H1 (cell line): ENCODE results near the gene RBM8A.

ENCODE experiments used
- ASH2L ChIP-seq: fragments of 200-600, 300-600 bp; sonication (generic); IDR thresholded peaks from one replicate; pipeline ENCODE4 v1.7.1; 2017; ENCODE audit warnings: low read length
- CEBPB ChIP-seq: IDR thresholded peaks from 2 replicates; pipeline ENCODE4 v1.6.1; 2012; ENCODE audit warnings: low read depth, low read length
- EP300 ChIP-seq, 2 experiments: IDR thresholded peaks; 1 replicate in 1 of 2; 2 replicates in 1 of 2; pipeline ENCODE4 v1.6.1; 2011 to 2012; ENCODE audit warnings: low read depth in 2 of 2, low read length in 2 of 2, mild to moderate bottlenecking in 2 of 2, borderline replicate concordance in 1 of 2, inconsistent platforms in 1 of 2, moderate library complexity in 1 of 2
- EZH2 ChIP-seq: fragments of 200-600 bp; sonication (generic); IDR thresholded peaks from 2 replicates; pipeline ENCODE4 v1.7.1; 2012; ENCODE audit warnings: low read depth, mild to moderate bottlenecking, moderate library complexity, low read length, inconsistent platforms; ENCODE audit not compliant: severe bottlenecking
- JUN ChIP-seq: IDR thresholded peaks from 2 replicates; pipeline ENCODE4 v1.6.1; 2011; ENCODE audit warnings: low read depth, mild to moderate bottlenecking, improper control_type of control experiment, low read length
- JUND ChIP-seq: IDR thresholded peaks from 2 replicates; pipeline ENCODE4 v1.6.1; 2011; ENCODE audit warnings: mild to moderate bottlenecking, improper control_type of control experiment, low read length
- POLR2A ChIP-seq, 2 experiments: IDR thresholded peaks; 1 replicate in 1 of 2; 2 replicates in 1 of 2; pipeline ENCODE4 v1.6.1; 2011; ENCODE audit warnings: low read depth in 2 of 2, low read length in 2 of 2, mild to moderate bottlenecking in 2 of 2; ENCODE audit errors: control extremely low read depth in 1 of 2
- POLR2AphosphoS5 ChIP-seq: IDR thresholded peaks from 2 replicates; pipeline ENCODE4 v1.6.1; 2011; ENCODE audit warnings: low read depth, low read length
- SIX5 ChIP-seq: IDR thresholded peaks from 2 replicates; pipeline ENCODE4 v1.6.1; 2011; ENCODE audit warnings: mild to moderate bottlenecking, low read depth, low read length
- TAF1 ChIP-seq: IDR thresholded peaks from 2 replicates; pipeline ENCODE4 v1.6.1; 2011; ENCODE audit warnings: mild to moderate bottlenecking, low read depth, low read length
- ZNF274 ChIP-seq: IDR thresholded peaks from 2 replicates; pipeline ENCODE4 v1.7.0; 2012; ENCODE audit warnings: low read length, borderline replicate concordance; ENCODE audit errors: extremely low read depth
- TF ChIP-seq, protein P1 (sequence below), 3 experiments: IDR thresholded peaks; 1 replicate in 2 of 3; 2 replicates in 1 of 3; pipeline versions ENCODE4 v1.5.1 to v1.6.1; 2011; ENCODE audit warnings: low read length in 3 of 3, mild to moderate bottlenecking in 3 of 3, inconsistent platforms in 2 of 3, low read depth in 1 of 3, moderate library complexity in 1 of 3; ENCODE audit not compliant: insufficient read depth in 1 of 3; ENCODE audit errors: control extremely low read depth in 1 of 3
- TF ChIP-seq, protein P2 (sequence below): IDR thresholded peaks from 2 replicates; pipeline ENCODE4 v1.6.1; 2011; ENCODE audit warnings: low read depth, mild to moderate bottlenecking, low read length; ENCODE audit not compliant: insufficient read depth

DNA sequence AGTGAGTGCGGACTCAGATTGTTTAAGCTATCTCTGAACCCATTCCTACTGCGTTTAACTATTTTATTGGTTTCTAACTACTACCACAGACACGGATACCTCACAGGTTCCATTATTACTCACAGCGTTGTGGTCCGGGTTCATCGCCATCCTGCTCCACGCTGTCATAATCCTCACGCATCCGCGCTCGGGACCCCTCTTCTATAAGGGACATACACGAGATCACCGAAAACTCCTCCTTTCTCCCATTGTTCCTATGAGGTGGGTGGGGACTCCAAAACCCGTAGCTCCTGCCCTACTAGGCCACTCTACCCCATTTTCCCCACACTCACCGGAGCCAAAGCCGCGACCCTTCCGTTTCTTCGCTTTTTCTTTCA lies 610 bp downstream of the RBM8A start:
- TF ChIP-seq, protein P1, sequence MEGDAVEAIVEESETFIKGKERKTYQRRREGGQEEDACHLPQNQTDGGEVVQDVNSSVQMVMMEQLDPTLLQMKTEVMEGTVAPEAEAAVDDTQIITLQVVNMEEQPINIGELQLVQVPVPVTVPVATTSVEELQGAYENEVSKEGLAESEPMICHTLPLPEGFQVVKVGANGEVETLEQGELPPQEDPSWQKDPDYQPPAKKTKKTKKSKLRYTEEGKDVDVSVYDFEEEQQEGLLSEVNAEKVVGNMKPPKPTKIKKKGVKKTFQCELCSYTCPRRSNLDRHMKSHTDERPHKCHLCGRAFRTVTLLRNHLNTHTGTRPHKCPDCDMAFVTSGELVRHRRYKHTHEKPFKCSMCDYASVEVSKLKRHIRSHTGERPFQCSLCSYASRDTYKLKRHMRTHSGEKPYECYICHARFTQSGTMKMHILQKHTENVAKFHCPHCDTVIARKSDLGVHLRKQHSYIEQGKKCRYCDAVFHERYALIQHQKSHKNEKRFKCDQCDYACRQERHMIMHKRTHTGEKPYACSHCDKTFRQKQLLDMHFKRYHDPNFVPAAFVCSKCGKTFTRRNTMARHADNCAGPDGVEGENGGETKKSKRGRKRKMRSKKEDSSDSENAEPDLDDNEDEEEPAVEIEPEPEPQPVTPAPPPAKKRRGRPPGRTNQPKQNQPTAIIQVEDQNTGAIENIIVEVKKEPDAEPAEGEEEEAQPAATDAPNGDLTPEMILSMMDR (IDR thresholded peaks at IDR 0.05; ENCODE audit: control extremely low read depth in 1 of 3, insufficient read depth in 1 of 3, low read depth in 1 of 3, low read length in 3 of 3), result no peak
- TF ChIP-seq, protein P2, sequence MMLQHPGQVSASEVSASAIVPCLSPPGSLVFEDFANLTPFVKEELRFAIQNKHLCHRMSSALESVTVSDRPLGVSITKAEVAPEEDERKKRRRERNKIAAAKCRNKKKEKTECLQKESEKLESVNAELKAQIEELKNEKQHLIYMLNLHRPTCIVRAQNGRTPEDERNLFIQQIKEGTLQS, result no peak
- TF ChIP-seq EZH2 (no peak), TAF1 (no peak), JUND (no peak), ZNF274 (no peak), ASH2L (no peak), JUN (no peak), POLR2A (IDR thresholded peaks at IDR 0.05; ENCODE audit: control extremely low read depth in 1 of 2, low read depth in 2 of 2, low read length in 2 of 2) (no peak; a peak in 1 of 3 replicates), EP300 (IDR thresholded peaks at IDR 0.05; ENCODE audit: borderline replicate concordance in 1 of 2, low read depth in 2 of 2, low read length in 2 of 2) (no peak), SIX5 (no peak), POLR2AphosphoS5 (no peak; the same call in 1 of the 2 replicates), CEBPB (no peak)
